GM18508 (cell line): Measurements from ENCODE around the gene RNF144A.

Source experiments
- ATAC-seq: cut with Tn5 transposase; IDR thresholded peaks from one replicate; pipeline ENCODE4 v1.9.1; 2021; ENCODE audit warnings: moderate number of reproducible peaks; ENCODE audit not compliant: insufficient read depth, unreplicated experiment

The RNF144A gene

DNA sequence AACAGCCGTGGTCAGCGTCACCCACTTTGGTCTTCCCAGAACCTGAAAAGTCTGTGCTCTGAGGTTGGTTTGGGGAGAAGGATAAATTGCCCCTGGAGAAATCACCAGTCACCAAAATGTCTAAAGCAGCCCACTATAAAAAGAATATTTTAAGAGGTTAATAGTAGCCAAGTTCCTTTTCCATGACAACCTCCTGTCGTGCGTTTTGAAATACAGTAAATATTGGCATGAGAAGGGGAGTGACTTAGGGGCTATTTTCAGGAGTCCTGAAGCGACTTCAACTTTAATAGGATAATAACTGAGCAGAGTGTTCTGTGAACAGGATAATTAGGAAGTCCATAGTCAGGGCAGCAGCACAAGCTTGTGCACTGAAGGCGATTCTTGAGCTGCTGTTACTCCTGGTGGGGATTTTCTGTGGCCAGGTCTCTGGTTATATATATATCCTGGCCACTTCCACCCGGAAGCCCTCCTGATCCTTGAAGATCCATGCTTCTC, 49.3 kb downstream of the RNF144A start:
- no peak for ATAC-seq

DNA sequence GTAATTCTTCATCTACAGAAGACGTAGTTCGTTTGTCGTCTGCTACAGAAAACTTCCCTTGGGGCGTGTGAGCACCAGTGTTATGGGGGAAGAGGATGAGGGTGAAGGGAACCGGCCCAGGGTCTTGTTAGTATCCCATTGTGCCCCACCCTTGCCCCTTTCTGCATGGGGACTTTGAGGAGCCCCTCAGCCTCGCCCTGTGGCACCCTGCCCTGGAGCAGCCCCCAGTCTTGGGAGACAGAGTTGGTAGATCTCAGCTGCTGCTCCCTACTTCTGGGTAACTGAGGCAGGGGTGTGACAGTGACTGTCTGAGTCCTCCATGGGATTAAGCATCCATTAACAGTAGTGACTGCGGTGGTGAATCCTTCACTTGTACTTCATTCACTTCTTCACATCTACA, 50.1 kb downstream of the RNF144A start:
- ATAC-seq = no peak

DNA sequence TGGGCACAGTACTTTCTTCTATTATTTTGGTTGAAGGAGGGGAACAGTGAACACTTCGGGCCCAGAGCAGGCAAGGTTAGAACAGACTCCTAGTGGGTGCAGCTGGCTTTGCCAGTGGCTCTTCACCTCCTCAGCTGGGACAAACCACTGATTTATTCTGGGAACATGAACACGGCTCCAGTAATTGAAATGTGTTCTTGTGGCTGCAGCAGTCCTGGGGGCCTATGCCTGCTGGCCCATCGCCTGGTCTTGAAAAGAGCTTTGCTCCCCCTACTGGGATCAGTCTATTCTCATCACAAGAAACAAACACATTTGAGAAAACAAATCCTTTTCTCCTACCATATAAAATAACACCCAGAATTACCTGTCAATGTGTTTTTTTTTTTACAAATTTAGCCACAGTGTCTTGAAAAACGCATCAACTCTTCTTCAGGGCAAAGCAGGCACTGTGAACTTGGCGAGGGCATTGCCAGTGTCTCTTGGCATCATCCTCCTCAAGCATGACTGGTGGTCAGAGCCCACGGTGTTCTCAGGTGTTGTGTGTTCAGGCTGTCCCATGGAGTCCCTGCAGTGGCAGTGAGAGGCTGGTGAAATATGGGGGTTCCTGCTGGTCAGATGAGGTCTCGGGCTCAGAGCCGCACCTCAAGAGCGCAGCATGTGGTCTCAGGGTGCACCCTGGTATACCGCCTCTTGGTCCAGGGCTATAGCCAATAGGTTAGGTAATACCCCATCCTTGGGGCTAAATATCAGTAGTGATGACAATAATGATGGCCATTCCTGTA, 51.3 kb downstream of the RNF144A start:
- ATAC-seq = no peak

DNA sequence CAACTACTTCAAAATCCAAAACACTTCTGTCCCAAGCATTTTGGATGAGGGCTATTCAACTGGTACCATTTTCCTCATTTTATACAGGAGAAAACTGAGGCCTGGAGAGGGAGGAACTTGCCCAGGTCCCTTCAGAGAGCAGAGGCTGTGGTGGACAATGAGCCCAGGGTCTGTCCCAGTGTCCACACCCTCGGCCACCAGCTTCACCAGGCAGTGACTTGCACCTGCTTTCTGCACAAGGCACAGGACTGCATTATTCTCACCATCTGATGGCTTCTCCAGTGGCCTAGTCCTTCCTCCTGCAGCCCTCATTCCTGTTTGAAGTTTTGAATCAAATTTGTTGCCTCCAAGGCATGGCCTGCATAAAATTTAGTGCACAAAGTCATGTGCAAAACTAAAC, 53.3 kb downstream of the RNF144A start:
- ATAC-seq = no peak

DNA sequence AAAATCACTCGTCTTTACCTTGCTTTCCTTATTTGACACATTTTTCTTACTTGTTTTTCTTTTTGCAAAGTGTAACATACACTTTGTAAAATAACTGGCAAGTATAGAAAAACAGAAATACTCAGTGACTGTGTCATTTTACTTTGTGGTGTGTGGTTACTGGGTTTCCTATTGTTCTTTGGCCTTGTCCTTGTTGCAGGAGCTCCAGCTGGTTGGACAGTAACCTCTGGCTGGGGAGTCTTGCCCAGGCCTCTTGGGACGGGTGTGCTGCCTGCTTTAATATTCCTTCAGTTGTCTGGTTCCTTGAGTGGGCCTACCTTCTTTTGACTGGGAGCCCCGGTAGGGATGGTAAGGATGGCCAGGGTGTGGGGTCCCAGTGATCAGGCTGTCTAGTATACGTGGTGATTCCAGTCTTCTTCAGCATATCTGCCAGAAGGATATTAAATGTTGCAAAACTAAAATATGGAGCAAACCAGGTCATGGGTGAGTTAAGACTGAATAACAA, 53.8 kb downstream of the RNF144A start:
- ATAC-seq = no peak

DNA sequence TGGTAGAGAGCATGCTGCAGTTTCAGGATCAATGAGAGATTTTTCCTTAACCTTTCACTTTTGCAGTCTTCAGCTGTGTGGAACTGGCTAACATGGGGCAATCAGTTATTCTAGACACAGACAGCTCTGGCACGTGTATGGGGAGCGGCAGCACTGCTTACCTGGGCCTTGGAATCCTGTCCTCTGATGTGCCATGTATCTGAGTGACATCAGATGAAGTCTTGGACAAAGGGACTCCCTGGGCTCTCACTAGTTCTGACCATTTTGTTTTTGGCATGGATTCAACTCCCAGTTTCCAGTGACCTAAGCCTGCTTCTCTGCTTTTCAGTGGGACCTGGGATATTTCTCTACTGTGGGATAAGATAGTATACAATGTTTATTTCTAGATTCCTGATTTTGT, 54.3 kb downstream of the RNF144A start:
- ATAC-seq = no peak

DNA sequence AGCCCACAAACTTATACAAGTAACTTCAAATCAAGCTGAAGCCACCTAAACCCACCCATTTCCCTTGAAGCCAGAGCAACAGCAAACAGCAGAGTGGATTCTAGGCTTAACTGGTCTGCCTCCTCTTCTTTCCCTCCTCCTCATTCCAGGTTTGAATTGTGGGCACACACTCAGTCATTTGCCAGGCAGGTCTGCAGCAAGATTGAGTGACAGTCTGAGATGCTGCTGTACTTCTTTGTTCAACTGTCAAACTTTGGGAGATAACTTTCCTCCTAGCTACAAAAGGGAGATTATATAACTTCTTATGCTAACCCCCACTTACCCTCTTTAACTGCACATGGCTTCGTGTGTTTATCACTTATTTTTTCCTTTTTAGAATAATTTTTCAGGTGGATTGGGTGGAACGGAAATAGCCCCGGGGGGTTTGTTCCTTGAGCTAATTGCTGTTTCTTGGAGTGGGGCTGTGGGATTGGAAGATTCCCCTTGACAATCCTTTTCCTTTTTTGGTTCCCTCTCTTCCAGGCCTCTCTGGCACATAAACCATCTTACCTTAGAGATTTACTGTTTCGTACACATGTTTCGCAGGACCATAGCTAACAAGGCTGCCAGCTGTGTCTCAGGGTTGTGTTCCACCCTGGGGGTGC, 55.0 kb downstream of the RNF144A start:
- no peak for ATAC-seq

DNA sequence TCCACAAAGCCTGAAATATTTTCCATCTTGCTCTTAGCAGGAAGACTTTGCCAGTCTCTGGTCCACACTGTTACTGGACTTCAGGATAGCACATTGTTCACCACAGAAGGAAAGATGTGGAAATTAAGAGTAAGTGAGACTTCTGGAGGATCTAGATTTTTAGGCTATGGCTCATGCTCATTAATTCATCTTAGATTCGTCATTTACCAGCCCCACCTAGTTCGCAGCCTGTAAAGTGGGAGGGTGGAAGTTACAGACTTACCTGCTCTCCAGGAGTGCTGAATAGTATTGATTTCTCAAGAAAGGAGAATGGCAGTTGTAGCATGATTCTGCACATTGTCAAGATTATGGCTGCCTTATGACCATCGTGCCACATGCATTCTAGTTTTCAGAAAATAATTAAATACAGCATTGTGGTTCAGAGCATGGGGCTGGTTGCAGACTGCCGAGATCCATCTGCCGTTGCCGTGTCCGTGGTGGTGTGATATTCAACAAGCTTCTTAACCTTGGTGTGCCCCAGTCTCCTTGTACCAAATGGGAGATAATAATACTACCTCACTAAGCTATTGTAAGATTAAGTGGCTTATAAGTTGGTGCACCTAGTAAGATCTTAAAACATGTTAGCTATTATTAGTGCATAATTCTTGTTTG, 56.8 kb downstream of the RNF144A start:
- no peak for ATAC-seq

DNA sequence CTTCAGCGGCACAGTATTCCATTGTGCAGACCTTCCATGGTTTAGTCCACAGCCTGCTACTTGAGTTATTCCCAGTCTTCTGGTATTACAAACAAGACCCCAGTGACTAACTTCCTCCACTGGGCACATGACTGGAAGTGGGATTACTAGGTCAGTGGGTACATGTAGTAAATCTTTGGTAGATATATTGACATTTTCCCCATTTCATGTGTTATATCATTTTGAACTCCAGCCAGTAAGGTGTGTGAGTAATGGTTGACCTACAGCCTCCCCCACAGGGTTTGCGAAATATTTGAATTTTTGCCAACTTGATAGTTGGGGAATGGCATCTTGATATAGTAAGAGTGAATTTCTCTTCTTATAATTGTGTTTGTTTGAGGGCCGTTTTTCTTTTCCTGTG, 58.8 kb downstream of the RNF144A start:
- ATAC-seq = no peak

DNA sequence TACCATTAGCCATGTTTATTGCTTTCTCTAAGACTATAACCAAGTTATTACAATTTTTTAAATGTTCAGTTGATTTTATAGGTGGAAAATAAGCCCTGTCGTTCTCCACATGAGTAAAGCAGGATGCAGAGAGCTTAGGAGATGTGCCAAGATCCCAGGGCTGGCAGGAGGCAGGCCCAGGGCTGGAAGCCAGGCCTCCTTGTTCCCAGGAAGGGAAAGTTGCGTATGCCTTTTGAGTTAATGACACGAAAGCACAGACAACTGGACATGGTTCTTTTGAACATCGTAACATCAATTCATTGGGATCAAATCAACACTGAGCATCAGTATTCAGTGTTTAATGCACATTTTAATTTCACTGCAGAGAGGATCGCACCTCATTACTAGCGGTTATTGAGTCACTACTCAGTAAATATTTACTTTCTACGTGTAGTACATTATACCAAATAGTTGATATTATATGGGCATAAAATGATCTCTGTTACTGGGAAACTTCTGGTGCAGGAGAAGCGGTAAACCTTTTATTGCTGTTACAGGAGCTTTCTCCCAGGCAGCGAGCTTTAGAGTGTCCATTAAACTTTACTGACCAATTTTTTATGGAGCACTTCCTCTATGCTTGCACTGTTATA, 60.0 kb downstream of the RNF144A start:
- ATAC-seq = no peak

DNA sequence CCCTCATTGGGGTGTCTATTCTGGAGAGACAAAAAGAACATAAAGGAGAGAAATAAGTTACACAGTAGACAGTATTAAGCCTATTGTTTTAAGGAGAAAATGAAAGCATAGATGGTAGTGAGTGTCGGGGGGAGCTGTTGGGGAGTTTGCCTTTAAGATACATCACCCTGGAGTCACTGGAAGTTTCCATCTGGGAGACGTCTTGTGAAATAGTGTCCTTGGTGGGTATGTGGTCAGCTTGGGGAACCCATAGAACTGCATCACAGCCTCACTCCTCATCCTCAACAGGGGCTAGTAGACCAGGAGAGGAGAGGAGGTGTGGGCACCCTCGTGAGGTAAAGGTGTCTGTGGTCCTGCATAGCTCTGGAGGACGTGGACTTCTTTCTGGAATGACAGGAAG, 60.6 kb downstream of the RNF144A start:
- ATAC-seq = no peak

DNA sequence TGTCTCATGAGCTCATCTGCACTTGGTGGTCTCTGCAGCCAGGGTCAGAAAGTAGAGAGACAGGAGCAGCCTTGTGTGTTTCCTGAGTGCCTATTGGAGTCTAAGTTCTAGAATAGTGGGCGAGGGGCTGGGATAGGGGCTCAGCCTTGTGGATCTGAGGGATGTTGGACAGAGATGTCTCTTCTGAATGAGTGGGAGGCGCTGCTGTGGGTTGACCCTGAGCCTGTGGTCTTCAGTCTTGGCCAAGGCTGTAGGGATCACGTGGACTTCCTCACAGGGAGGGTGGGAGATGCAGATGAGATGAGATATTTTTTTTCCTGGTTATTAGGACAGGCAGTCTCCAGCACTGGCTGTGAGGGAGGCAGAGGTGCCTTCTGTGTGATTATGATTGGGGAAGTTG, 61.8 kb downstream of the RNF144A start:
- no peak for ATAC-seq

DNA sequence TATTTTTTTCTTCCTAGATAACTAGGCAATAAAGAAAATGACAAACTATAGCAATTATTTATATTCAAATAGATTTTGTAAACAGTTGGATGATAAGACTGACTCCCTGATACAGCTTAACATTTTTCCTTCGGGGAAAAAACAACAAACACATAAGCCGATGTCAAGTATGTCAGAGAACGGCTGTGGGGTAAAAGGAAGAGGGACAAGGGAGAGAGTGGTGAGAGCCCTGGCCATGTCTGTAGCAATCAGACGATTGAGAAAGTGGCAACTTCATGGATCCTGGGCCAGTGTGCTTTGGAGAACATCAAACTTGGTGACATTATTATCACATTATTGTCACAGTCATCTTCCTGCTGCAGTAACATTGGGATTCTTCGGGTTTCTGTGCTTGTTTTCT, 65.2 kb downstream of the RNF144A start:
- ATAC-seq = no peak

DNA sequence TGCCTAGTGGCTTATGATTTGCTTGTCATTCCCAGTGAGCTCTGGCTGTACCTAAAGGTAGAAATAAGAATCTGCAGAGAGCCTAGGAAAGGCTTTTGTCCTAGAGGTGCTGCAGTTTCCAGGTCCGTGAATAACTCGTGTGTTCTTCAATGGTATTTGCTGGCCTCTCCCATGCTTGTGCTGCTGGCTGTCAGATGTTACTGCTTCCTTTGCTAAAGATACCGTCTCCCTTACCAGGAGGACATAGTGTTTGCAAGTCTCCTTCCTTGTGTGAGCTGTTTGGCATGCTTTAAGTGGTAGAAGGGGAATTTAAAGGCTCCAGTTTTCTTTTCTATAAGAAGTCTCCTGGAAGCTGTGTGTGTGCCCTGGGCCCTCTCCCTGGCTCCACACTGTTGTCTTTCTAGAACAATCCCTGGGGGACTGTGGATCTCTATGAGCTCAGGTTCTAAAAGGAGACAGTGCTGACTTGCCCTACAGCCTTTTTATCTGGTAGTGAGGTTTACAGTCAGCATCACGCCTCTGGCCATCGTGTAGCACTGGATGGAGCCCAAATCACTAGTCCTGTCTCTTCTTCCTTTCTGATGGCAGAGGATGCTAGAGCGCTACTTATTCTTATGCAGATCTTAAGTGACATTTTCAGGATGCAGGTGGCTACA, 65.8 kb downstream of the RNF144A start:
- ATAC-seq = no peak

DNA sequence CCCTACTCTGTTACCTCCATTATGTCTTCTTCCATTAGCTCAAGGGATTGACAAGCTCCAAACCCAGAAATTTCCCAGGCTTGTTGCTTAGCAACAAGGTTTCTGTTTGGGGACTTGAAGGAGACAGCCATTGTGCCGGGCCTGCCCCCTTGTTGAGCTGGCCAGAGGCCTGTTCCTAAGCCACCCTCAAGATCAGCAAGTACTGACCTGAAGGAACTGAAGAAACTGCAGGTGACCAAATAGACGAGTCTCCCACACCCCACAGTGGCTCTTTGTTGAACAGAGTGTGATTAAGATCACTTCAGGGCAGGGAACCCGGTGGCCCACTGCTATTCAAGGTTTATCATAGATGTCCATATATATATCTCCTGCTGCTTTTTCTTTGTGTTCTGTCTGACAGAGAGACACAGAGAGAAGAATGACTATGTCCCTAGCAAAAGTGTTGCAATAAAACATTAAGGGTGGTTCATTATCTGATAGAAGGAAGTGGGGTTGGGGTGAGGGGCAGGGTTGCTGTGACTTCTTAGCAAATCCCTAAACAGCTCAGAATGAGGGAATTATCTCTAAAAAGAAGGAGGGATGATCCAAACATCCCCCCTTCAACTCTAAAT, 69.2 kb downstream of the RNF144A start:
- no peak for ATAC-seq

DNA sequence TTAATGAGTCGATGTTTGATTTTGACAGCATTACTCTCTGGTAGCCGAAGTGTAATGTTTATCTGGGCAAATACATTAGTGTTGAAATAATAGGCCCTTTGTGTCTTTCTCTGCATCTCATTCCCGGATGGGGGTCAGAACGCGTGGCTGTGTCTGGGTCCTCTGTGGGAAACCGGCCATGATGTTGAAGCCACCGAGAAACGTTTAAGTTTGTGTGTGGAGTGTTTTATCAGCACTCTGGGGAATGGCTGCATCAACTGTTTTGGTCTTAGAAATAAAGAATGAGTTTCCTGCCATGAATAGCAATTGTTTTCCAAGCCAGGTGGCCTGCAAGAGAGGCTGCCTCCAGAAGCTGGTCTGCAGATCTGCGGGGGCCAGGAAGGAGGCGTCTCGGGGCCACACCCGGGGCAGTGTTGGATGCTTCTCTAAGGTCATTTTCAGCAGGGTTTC, 69.7 kb downstream of the RNF144A start:
- no peak for ATAC-seq

DNA sequence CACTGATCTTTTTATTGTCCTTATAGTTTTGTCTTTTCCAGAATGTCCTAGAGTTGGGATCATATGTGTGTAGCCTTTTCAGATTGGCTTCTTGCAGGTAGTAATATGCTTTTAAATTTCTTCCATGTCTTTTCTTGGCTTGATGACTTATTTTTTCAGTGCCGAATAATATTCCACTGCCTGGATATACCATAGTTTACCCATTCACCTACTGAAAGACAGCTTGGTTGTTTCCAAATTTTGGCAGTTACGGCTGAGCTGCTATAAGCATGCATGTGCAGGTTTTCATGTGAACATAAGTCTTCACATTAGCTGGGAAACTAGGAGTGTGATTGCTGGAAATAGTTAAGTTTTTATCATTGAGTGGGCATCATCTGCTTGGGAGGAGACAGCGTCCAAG, 73.7 kb downstream of the RNF144A start:
- no peak for ATAC-seq

DNA sequence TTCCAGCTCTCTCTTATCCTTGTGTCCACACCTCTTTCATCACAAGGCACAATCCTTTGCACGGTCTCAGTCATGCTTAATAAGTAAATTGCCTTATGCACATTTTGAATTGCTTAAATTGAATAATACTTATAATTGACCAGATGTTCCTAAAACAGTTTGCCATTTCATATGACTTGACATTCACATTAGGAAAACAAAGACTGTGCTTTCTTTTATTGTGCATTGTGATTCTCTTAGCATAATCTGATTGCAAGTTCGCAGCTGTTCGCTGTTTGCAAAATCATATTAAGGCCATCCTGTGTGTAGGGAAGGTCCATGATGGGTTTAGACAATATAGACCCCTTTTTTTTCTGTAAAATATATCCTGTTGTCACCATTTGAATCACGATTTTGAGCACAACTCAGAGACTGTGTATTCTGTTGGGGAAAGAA, 75.6 kb downstream of the RNF144A start:
- no peak for ATAC-seq

DNA sequence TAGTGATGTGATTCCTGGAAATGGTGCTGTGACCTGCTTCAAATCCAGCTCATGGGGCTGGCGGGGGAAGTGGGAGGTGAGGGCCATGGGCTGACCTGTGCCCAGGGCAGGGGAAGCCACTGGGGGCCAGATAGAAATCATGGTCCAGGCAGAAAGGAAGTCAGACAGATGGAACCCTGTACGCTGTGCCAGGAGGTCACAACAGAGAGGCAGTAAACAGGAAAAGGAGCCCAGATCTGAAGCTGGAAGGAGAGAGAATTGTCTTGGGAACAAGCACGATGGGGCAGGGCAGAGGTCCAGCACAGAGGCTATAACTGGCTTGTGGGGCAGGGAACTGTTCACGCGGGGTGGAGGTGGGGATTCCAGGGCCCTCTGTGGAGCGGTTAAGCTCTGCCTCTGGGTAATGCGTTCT, 76.0 kb downstream of the RNF144A start:
- ATAC-seq = no peak

DNA sequence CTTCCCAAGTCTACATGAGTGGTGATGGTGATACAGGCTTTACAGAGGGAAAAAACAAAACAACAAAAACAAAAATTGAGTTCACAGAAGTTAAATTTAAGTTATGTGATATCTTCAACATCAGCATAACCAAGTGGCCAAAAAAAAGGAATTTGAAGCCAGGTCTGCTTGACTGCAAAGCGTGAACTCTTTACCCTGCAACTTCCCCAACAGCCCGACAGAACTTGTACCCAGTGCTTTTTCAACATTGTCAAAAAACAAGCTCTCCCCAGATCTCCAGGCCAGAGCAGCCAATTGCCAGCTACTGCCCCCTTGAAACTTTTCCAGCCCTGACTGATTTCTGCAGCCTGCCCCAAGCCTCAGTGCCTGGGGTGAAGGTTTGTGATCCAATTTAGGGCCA, 76.7 kb downstream of the RNF144A start:
- no peak for ATAC-seq
